Activated CD4-positive, alpha-beta T cell treated with anti-CD3 and anti-CD28 coated beads, Interleukin-2, amount 50 U/mL, for 16 hours (primary cell): ENCODE measurements around the gene CABP1.
"Not testable (repeated sequence)": the region's sequence is repeated elsewhere in the genome, so short reads cannot be mapped to it uniquely, and the experiment has no call there.

Experiments
- DNase-seq: peaks from one replicate; pipeline ENCODE4 v3.0.0-alpha.2; 2020

The CABP1 gene

GRCh38 chr12:120639771-120640721, at the start of gene CABP1:
TSS of gene CABP1 (plus strand) at chr12:120640626. CDS start at chr12:120640686, 60 bp downstream.
- DNase-seq: peak; percentile 40

- no peak for DNase-seq
Observed at GRCh38 chr12:120590741-120591407, 49.6 kb upstream of the CABP1 start.

GRCh38 chr12:120592121-120593049, 48.0 kb upstream of the CABP1 start:
- DNase-seq: no peak

DNA sequence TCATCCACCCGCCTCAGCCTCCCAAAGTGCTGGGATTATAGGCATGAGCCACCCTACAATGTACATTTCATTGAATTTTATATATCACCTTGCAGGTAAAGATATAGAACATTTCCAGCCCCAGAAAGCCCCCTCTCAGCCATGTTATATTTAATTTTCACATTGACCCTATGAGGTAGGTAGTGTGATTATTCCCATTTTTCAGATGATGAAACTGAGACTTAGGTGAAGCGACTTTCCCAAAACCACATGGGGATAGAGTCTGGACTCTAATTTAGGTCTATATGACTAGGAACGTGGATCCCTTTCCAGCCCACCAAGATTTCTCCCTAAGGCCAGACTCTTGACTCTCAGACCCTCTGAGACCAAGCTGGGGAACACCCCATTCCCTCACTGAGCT, 43.5 kb upstream of the CABP1 start:
- DNase-seq: no peak

- DNase-seq: no peak
Observed at GRCh38 chr12:120597861-120598260, 42.6 kb upstream of the CABP1 start.

- no peak for DNase-seq
Observed at GRCh38 chr12:120598674-120599463, 41.6 kb upstream of the CABP1 start.

DNA sequence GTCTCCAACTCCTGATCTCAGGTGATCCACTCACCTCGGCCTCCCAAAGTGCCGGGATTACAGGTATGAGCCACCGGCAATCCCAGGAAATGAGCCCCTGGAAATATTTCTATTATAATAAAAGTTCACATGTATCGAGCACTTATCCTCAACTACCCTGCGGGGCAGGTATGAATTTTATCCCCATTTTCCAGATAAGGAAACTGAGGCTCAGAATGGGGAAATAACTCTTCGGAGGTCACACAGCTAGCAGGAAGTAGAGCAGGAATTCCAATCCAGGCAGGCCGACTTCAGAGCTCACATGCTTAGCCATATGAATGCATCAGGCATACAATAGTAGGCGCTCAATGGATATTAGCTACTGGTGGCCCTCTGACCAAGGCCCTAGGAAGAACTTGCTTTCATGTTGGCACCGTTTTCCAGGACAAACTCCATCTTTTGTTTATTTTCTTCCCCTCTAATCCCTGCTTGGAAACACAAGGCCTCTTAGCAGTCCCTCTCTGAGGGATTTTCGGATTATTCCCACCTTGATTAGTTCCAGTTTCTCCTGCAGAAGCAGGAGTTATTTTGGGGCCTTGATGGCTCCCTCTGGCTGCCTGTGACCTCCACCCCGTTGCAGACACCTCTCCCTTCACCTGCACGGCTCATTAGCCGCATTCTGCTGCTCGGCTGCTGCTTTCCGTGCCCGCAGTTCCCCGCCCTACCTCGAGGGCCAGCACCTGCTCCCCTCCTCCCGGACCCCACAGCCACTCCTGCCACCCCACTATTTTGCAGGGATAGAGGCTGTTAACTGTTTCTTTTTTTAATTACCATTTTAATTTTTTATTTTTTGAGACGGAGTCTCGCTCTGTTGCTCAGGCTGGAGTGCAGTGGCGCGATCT, 40.5 kb upstream of the CABP1 start:
- no peak for DNase-seq

DNA sequence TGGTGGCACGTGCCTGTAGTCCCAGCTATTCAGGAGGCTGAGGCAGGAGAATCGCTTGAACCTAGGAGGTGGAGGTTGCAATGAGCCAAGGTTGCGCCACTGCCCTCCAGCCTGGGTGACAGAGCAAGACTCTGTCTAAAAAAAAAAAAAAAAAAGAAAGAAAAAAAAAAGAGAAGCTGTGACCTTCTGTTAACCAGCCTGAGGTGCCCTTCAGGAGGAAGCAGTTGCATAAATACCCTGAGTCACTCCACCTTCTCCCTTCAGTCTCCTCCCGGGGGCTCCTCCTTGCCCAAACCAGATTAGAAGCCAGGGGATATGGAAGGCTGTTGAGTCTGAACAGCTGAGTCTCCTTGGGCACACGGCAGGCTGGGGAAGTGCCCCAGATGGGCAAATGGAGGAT, 38.0 kb upstream of the CABP1 start:
- not testable (repeated sequence) for DNase-seq

DNA sequence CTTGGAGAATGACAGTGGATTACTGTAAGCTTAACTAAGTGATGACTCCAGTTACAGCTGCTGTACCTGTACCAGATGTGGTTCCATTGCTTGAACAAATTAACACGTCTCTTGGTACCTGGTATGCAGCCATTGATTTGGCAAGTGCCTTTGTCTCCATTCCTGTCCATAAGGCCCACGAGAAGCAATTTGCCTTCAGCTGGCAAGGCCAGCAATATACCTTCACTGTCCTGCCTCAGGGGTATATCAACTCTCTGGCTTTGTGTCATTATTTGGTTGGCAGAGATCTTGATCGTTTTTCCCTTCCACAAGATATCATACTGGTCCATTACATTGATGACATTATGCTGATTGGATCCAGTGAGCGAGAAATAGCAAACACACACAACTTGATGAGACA, 29.9 kb upstream of the CABP1 start:
- no peak for DNase-seq

- DNase-seq: not testable (repeated sequence)
Observed at GRCh38 chr12:120611534-120611933, 28.9 kb upstream of the CABP1 start.

DNA sequence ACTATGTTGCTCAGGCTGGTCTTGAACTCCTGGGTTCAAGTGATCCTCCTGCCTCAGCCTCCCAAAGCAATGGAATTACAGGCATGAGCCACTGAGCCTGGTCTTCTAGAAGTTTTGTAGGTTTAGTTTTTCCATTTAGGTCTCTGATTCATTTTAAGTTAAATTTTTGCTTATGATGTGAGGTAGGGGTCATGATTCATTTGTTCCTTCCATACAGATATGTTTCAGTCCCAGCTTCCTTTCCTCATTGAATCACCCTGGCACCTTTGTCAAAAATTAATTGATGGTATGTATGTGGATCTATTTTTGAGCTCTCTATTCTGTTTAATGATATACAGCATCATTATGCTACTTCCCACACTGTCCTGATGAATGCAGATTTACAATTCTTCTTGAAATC, 25.6 kb upstream of the CABP1 start:
- no peak for DNase-seq

DNA sequence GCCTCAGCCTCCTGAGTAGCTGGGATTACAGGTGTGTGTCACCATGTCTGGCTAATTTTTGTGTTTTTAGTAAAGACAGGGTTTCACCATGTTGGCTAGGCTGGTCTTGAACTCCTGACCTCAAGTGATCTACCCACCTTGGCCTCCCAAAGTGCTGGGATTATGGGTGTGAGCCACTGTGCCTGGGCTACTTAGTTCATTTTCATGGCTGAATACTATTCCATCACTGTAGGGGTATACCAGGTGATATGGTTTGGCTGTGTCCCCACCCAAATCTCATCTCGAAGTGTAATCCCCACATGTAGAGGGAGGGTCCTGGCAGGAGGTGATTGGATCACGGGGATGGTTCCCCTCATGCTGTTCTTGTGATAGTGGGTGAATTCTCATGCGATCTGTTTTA, 23.2 kb upstream of the CABP1 start:
- DNase-seq: not testable (repeated sequence)

DNA sequence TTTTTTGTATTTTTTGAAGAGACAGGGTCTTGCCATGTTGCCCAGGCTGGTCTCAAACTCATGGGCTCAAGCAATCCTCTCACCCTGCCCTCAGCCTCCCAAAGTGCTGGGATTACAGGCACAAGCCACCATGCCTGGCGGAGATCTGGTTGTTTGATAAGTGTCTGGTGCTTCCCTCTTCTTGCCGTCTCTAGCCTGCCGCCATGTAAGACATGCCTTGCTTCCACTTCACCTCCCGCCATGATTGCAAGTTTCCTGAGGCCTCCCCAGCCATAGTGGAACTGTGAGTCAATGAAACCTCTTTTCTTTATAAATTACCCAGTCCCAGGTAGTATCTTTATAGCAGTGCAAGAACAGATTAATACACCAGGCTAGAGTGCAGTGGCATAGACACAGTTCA, 22.7 kb upstream of the CABP1 start:
- not testable (repeated sequence) for DNase-seq

GRCh38 chr12:120618954-120619615, 21.3 kb upstream of the CABP1 start:
- no peak for DNase-seq

DNA sequence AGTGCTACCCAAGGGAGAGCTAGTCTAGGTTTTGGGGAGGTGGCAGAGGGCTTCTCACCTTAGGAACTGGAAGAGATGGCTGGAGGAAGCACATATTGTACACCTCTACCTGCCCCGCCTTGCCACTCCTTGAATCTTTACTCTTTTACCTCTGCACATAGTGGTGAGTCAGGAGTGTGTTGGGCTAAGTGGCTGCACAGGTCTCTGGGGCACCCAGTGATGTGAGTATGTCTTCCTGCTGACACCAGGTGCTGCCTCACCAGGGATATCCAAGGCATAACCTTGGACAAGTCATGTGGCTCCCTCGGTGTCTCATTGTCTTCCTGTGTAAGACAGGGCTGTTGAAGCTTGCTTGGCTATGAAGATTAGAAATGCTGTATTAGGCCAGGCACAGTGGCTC, 19.8 kb upstream of the CABP1 start:
- DNase-seq: no peak

DNA sequence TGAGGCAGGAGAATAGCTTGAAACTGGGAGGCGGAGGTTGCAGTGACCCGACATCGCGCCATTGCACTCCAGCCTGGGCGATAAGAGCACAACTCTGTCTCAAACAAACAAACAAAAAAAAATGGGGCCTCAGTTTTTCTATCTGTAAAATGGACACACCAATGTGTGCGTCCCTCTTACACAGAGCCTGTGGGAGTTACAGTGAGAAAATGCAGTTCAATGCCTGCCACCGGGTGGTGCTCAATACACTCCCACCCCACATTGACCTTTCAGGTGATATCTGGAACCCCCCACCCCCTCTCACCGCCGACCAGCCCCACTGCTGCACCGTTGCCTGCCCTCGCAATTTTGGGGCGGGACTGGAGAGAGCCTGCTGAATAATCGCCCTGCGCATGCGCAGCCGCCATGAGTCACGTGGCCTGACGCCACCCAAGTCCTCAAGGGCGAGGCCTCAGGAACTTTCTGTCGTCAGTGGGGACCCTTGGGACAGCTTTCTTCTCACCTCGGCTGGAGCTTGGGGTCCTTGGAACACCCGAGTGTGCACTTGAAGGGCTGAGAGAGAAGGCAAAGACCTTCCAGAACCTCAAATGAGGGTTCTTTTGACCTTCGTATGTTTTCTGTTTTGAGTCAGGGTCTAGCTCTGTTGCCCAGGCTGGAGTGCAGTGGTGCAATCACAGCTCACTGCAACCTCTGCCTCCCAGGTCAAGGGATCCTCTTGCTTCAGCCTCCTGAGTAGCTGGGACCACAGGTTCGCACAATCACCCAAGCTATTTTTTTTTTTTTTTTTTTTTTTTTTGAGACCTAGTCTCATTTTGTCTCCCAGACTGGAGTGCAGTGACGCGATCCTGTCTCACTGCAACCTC, 14.6 kb upstream of the CABP1 start:
- peak; percentile 30 for DNase-seq

DNA sequence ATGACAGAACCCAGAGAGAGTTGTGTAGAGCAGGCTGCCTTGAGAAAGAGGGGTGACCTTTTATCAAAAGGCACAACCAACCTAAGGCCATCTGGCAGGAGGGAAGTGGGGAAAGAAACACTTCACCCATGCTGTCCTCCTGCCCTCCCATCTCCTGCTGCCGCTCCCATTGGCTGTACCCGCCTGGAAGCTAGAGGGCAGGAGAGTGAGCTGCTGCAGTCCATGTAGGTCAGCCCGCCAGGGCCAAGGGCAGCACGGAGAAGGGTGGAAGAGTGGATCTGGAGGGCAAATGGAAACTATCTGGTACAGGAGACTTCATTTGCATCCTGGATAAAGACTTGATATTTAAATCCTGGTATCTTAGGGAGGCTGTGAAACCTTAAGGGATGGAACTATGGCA, 11.5 kb upstream of the CABP1 start:
- DNase-seq: no peak

GRCh38 chr12:120630104-120630892, 10.1 kb upstream of the CABP1 start:
- no peak for DNase-seq

GRCh38 chr12:120631097-120631496, 9.3 kb upstream of the CABP1 start:
- no peak for DNase-seq
